ENCODE results near the gene COL25A1.
"Not testable (repeated sequence)": the region's sequence is repeated elsewhere in the genome, so short reads cannot be mapped to it uniquely, and the experiment has no call there.

The COL25A1 gene

GRCh38 chr4:108943976-108944591 is 358.4 kb downstream of the COL25A1 start:
- DNase-seq, result no peak

- no peak for DNase-seq
Measured at GRCh38 chr4:108943371-108943770, 359.1 kb downstream of the COL25A1 start.

GRCh38 chr4:108941904-108942430 is 360.5 kb downstream of the COL25A1 start:
- no peak for DNase-seq

GRCh38 chr4:108940634-108941033 is 361.8 kb downstream of the COL25A1 start:
- DNase-seq, result no peak

GRCh38 chr4:108940149-108940548 is 362.3 kb downstream of the COL25A1 start:
- DNase-seq, result no peak

GRCh38 chr4:108937066-108937465 is 365.4 kb downstream of the COL25A1 start:
- no peak for DNase-seq

- not testable (repeated sequence) for DNase-seq
Measured at GRCh38 chr4:108933925-108934324, 368.5 kb downstream of the COL25A1 start.

GRCh38 chr4:108933046-108933445 is 369.4 kb downstream of the COL25A1 start:
- DNase-seq, result no peak

- DNase-seq, result no peak
Measured at GRCh38 chr4:108931926-108932325, 370.5 kb downstream of the COL25A1 start.

GRCh38 chr4:108930186-108930585 is 372.3 kb downstream of the COL25A1 start:
- no peak for DNase-seq

GRCh38 chr4:108926781-108927180 is 375.7 kb downstream of the COL25A1 start:
- DNase-seq, result no peak

GRCh38 chr4:108926061-108926460 is 376.4 kb downstream of the COL25A1 start:
- DNase-seq, result no peak

- no peak for DNase-seq
Measured at GRCh38 chr4:108922191-108922590, 380.3 kb downstream of the COL25A1 start.

- DNase-seq, result no peak
Measured at GRCh38 chr4:108920395-108921087, 381.9 kb downstream of the COL25A1 start.

GRCh38 chr4:108919226-108919893 is 383.1 kb downstream of the COL25A1 start:
- DNase-seq, result no peak

GRCh38 chr4:108917255-108917654 is 385.2 kb downstream of the COL25A1 start:
- DNase-seq, result no peak

GRCh38 chr4:108916638-108917037 is 385.8 kb downstream of the COL25A1 start:
- no peak for DNase-seq

GRCh38 chr4:108906866-108907367 is 395.5 kb downstream of the COL25A1 start:
- DNase-seq, result no peak

GRCh38 chr4:108906006-108906405 is 396.5 kb downstream of the COL25A1 start:
- DNase-seq, result no peak

- no peak for DNase-seq
Measured at GRCh38 chr4:108903464-108904221, 398.8 kb downstream of the COL25A1 start.

- DNase-seq, result no peak
Measured at GRCh38 chr4:108902769-108903168, 399.7 kb downstream of the COL25A1 start.

- no peak for DNase-seq
Measured at GRCh38 chr4:108901291-108901690, 401.2 kb downstream of the COL25A1 start.

All from T-helper 2 cell (primary cell).